Measurements from ENCODE around the gene RPGRIP1.
"Not testable (repeated sequence)": the region's sequence is repeated elsewhere in the genome, so short reads cannot be mapped to it uniquely, and the experiment has no call there.

The RPGRIP1 gene

GRCh38 chr14:21252149-21252548 lies 27.7 kb upstream of the RPGRIP1 start:
- Histone ChIP-seq H3K4me1 (ENCODE audit: insufficient read depth, low read length, poor library complexity, severe bottlenecking) (peaks cover 23% of the 10 kb centered on the region), H3K36me3 (ENCODE audit: insufficient read depth, low read length) (peaks cover 84% of the 10 kb centered on the region), H3F3A (ENCODE audit: low read depth) (0 out of 2 replicates have a peak, but pooled peaks cover 4% of the 10 kb centered on the region)

DNA sequence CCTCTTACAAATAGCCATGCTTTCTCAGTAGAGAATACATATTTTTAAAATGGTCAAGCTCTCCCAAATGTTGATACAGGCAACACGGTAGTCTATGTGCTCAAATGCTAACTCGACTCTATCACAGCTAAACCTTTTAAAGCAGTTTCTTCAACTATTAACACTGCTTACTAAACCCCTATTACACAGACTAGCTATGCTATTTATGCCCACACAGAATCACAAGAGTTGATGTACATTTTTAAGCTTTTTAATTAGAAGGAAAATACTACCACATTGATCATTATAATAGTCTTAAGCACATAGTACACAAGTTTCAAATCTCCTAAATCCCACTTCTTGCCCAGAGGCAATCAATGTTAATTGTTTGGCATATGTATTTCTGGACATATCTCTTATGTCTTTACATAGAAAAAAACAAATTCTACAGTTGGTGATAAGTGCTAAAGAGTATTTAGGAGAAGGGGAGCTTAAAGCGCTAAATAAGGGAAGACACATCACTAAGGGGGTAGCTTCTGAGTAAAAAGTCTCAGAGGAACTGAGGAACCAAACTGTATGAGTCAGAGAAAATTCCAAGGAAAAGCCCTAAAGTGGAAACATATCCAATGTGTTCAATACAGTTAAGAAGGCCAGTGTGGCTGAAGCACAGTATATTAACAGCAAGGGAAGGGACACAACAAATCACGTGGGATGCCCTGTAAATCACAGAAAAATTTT lies 24.3 kb upstream of the RPGRIP1 start:
- H4K20me1 ChIP-seq (ENCODE audit: insufficient read depth, low read length, poor library complexity, severe bottlenecking) = peaks cover 94% of the 10 kb centered on the region
- peak overlapping the region; percentile 66 for H3K4me3 ChIP-seq (ENCODE audit: low read length, poor library complexity, severe bottlenecking)
- H3K9me3 ChIP-seq (ENCODE audit: insufficient read depth, low read depth, low read length) = no peaks in the 10 kb centered on the region
- peaks cover 75% of the 10 kb centered on the region for H3K36me3 ChIP-seq (ENCODE audit: insufficient read depth, low read length)
- H2AFZ ChIP-seq (ENCODE audit: low read length) = no peak overlapping the region
- peak overlapping the region; percentile 92 for H3K4me2 ChIP-seq (ENCODE audit: low read depth, low read length, poor library complexity, severe bottlenecking)
- no peaks in the 10 kb centered on the region for H3K9me2 ChIP-seq (replicated peaks; ENCODE audit: low read depth, low read length)
- no peak overlapping the region for H3K9ac ChIP-seq (ENCODE audit: low read depth, low read length, poor library complexity, severe bottlenecking)
- 0 out of 2 replicates have a peak, but pooled peaks cover 4% of the 10 kb centered on the region for H3F3A ChIP-seq (ENCODE audit: low read depth)
- H3K79me2 ChIP-seq (ENCODE audit: insufficient read depth, low read length) = peaks cover 100% of the 10 kb centered on the region
- peaks cover 48% of the 10 kb centered on the region for H3K4me1 ChIP-seq (ENCODE audit: insufficient read depth, low read length, poor library complexity, severe bottlenecking)
- H3K27me3 ChIP-seq (ENCODE audit: insufficient read depth, low read length, poor library complexity, severe bottlenecking) = no peaks in the 10 kb centered on the region
- TF ChIP-seq EZH2phosphoT487 (IDR thresholded peaks at IDR 0.05; ENCODE audit: borderline replicate concordance) (no peak), CTCF (conservative IDR thresholded peaks at IDR 0.05; ENCODE audit: low read length) (no peak)

More at GRCh38 chr14:21252149-21252548, 27.7 kb upstream of the RPGRIP1 start:
- no peak overlapping the region for H3K4me2 ChIP-seq (ENCODE audit: low read depth, low read length, poor library complexity, severe bottlenecking)
- H3K79me2 ChIP-seq (ENCODE audit: insufficient read depth, low read length) = peaks cover 100% of the 10 kb centered on the region
- H4K20me1 ChIP-seq (ENCODE audit: insufficient read depth, low read length, poor library complexity, severe bottlenecking) = peaks cover 98% of the 10 kb centered on the region
- H3K27me3 ChIP-seq (ENCODE audit: insufficient read depth, low read length, poor library complexity, severe bottlenecking) = no peaks in the 10 kb centered on the region
- TF ChIP-seq EZH2phosphoT487 (IDR thresholded peaks at IDR 0.05; ENCODE audit: borderline replicate concordance) (no peak), CTCF (conservative IDR thresholded peaks at IDR 0.05; ENCODE audit: low read length) (no peak)
- no peak overlapping the region for H3K4me3 ChIP-seq (ENCODE audit: low read length, poor library complexity, severe bottlenecking)
- no peak overlapping the region for H3K9ac ChIP-seq (ENCODE audit: low read depth, low read length, poor library complexity, severe bottlenecking)
- H3K9me3 ChIP-seq (ENCODE audit: insufficient read depth, low read depth, low read length) = no peaks in the 10 kb centered on the region
- H2AFZ ChIP-seq (ENCODE audit: low read length) = no peak overlapping the region
- H3K9me2 ChIP-seq (replicated peaks; ENCODE audit: low read depth, low read length) = no peaks in the 10 kb centered on the region

- not testable (repeated sequence) for H2AFZ ChIP-seq (ENCODE audit: low read length); H3K9ac ChIP-seq (ENCODE audit: low read depth, low read length, poor library complexity, severe bottlenecking); H3K9me3 ChIP-seq (ENCODE audit: insufficient read depth, low read depth, low read length); H3K27me3 ChIP-seq (ENCODE audit: insufficient read depth, low read length, poor library complexity, severe bottlenecking); H3K9me2 ChIP-seq (replicated peaks; ENCODE audit: low read depth, low read length); H3F3A ChIP-seq (ENCODE audit: low read depth)
- Histone ChIP-seq H3K79me2 (ENCODE audit: insufficient read depth, low read length) (peaks cover 100% of the 10 kb centered on the region), H4K20me1 (ENCODE audit: insufficient read depth, low read length, poor library complexity, severe bottlenecking) (peaks cover 95% of the 10 kb centered on the region), H3K4me2 (ENCODE audit: low read depth, low read length, poor library complexity, severe bottlenecking) (peak overlapping the region; percentile 92), H3K4me1 (ENCODE audit: insufficient read depth, low read length, poor library complexity, severe bottlenecking) (peaks cover 51% of the 10 kb centered on the region), H3K4me3 (ENCODE audit: low read length, poor library complexity, severe bottlenecking) (peak overlapping the region; percentile 66), H3K36me3 (ENCODE audit: insufficient read depth, low read length) (peaks cover 75% of the 10 kb centered on the region)
Measured at GRCh38 chr14:21256102-21256447, 23.8 kb upstream of the RPGRIP1 start.

Data from Loucy (cell line).